GM13976 (cell line): ENCODE measurements around the gene MDM2.
"Not testable (repeated sequence)": the region's sequence is repeated elsewhere in the genome, so short reads cannot be mapped to it uniquely, and the experiment has no call there.

Source experiments
- DNase-seq: peaks from one replicate; pipeline ENCODE4 v3.0.0; 2012; ENCODE audit warnings: low spot score
- in situ Hi-C: fragments of 300-500 bp; cut with MboI; formaldehyde crosslinking; loops from one replicate; pipeline ENCODE4 v1.12.0; 2022; ENCODE audit warnings: low sequenced_read_pairs, mixed read lengths, inconsistent platforms; ENCODE audit not compliant: unreplicated experiment
- TF ChIP-seq, protein P1 (sequence below): IDR thresholded peaks from 2 replicates; pipeline ENCODE4 v1.5.1; 2012; ENCODE audit warnings: borderline replicate concordance, mild to moderate bottlenecking; ENCODE audit not compliant: insufficient read depth; ENCODE audit errors: extremely low read depth, missing control alignments, control extremely low read depth

The MDM2 gene

DNA sequence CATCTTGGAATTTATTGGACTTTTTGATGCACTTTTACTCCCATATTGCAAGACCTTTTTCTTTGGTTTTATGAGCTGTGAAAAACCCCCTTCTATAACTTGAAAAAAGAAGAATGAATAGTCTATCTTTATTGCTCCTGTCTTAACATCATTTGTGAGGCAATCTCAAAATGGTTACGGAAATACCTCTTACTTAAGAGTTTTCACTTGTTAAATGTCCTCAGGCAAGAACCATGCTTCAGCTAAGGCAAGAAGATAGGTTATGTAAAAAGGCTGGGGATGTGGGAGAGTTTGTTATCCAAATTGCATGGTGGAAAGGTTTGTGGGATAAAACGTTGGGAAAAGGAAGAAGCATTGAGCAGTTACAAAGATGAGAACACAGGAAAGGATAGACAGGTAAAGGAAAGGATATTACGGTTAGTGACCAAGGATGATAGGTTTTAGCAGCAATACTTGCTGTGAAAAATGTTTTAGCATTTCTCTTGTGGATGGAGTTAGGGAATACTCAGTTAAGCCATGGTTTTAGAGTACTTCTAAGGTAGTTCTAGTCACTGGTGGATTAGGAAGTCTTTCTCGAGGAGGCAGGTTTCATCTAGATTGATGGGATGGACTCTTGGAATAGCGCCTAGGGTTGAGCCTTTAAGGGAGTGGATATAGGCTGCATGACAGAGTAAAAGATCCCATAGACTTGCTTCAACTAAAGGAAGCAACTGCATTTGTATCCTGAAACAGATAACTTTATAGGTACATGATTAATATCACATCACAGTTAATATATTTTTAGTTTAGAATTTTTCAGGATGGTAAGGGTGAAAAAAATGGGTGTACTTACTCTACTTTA, 30.3 kb downstream of the MDM2 start:
- TF ChIP-seq, protein P1, sequence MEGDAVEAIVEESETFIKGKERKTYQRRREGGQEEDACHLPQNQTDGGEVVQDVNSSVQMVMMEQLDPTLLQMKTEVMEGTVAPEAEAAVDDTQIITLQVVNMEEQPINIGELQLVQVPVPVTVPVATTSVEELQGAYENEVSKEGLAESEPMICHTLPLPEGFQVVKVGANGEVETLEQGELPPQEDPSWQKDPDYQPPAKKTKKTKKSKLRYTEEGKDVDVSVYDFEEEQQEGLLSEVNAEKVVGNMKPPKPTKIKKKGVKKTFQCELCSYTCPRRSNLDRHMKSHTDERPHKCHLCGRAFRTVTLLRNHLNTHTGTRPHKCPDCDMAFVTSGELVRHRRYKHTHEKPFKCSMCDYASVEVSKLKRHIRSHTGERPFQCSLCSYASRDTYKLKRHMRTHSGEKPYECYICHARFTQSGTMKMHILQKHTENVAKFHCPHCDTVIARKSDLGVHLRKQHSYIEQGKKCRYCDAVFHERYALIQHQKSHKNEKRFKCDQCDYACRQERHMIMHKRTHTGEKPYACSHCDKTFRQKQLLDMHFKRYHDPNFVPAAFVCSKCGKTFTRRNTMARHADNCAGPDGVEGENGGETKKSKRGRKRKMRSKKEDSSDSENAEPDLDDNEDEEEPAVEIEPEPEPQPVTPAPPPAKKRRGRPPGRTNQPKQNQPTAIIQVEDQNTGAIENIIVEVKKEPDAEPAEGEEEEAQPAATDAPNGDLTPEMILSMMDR: no peak
- DNase-seq: no peak
- in situ Hi-C loops: no loop called here

DNA sequence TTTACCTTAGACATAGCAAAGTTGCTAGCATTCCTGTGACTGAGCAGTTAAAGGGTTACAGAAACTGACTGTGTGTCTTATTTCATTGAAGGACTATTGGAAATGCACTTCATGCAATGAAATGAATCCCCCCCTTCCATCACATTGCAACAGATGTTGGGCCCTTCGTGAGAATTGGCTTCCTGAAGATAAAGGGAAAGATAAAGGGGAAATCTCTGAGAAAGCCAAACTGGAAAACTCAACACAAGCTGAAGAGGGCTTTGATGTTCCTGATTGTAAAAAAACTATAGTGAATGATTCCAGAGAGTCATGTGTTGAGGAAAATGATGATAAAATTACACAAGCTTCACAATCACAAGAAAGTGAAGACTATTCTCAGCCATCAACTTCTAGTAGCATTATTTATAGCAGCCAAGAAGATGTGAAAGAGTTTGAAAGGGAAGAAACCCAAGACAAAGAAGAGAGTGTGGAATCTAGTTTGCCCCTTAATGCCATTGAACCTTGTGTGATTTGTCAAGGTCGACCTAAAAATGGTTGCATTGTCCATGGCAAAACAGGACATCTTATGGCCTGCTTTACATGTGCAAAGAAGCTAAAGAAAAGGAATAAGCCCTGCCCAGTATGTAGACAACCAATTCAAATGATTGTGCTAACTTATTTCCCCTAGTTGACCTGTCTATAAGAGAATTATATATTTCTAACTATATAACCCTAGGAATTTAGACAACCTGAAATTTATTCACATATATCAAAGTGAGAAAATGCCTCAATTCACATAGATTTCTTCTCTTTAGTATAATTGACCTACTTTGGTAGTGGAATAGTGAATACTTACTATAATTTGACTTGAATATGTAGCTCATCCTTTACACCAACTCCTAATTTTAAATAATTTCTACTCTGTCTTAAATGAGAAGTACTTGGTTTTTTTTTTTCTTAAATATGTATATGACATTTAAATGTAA, 31.5 kb downstream of the MDM2 start:
- TF ChIP-seq, protein P1: no peak
- no peak for DNase-seq
- in situ Hi-C loops: no loop called here

DNA sequence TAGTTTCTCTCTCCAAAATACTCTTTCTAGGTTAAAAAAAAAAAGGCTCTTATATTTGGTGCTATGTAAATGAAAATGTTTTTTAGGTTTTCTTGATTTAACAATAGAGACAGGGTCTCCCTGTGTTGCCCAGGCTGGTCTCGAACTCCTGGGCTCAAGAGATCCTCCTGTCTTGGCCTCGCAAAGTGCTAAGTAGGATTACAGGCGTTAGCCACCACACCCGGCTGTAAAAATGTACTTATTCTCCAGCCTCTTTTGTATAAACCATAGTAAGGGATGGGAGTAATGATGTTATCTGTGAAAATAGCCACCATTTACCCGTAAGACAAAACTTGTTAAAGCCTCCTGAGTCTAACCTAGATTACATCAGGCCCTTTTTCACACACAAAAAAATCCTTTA, 33.2 kb downstream of the MDM2 start:
- DNase-seq, in situ Hi-C loops: not testable (repeated sequence)

DNA sequence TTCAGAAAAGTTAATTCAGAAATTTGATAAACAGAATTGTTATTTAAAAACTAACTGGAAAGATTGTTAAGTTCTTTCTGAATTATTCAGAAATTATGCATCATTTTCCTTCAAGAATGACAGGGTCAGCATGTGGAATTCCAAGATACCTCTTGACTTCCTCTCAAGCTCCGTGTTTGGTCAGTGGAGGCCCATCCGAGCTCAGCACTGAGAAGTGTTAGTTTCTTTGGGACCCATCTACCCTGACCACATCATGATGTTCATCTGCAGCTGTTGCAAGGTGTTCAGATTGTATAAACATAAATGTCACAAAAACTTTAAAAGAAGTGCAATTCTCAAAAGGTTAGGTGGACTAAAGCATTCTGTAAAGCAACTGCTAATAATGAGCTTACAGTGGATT, 33.7 kb downstream of the MDM2 start:
- TF ChIP-seq, protein P1: no peak
- no peak for DNase-seq
- in situ Hi-C loops: no loop called here

DNA sequence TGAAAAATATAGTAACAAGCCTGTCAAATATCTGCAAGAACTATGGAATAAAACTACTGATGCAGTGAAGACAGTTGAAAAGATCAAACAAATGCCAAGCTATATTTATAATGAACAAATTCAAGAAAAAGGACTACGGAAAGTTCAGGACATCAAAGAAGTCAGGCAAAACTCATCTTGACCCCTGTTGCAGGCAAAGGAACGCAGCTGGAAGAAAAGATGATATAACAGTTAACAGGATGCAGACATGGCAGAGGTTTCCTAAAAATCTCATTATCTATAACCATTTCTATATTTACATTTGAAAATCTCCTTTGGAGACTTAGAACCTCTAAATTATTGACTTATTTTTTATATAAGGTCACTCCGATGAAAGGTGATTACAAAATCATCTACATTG, 34.1 kb downstream of the MDM2 start:
- in situ Hi-C loops: no loop called here
- TF ChIP-seq, protein P1: no peak
- no peak for DNase-seq

DNA sequence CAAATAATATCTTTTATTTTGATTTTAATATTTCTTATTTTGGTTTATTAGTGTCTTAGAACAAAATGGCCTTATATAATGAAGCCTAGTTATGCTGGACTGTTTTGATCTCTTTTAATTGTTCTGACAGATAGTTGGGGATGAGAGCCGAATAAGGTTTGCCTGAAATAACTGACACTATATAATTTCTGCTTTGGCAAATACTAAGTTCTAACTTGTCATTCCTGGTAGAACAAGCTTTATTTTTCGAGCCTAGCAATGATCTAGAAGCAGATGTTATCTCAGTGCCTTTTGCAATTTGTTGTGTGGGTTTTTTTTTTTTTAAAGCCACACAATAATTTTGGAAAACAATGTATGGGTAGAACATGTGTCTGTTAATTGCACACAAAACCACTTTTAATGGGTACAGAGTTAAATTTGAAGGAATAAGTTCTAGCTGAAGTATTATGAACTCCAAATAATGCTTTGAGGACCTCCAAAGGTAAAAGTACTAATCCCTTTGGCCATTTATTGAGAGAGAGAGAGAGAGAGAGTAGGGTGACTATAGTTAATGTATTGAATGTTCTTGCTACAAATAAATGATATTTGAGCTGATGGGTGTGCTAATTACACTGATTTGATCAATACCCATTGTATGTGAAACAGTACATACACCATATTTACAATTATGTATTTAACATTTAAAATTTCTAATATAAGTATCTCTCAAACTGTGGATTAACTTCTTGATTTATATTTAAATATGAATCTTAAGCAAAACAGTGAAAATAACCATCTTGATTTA, 35.0 kb downstream of the MDM2 start:
- in situ Hi-C loops: no loop called here
- no peak for DNase-seq
- TF ChIP-seq, protein P1: no peak
